Neural cell (in vitro differentiated cells): Measurements from ENCODE around the gene UBE3D. TPM values are rescaled to one million over a fixed set of nuclear protein-coding genes. Genes with fewer than 3 reads are reported as not detected.

ENCODE experiments used
- H2AFZ ChIP-seq: fragments of 200-600, 300-800 bp; sonication (generic), shearing (Covaris generic); 2 replicates; pipeline ENCODE4 v1.6.0; 2014; ENCODE audit warnings: low read depth, mild to moderate bottlenecking, antibody characterized with exemption, low read length, moderate library complexity
- H3F3A ChIP-seq: fragments of 200-600 bp; shearing (Covaris generic); 2 replicates; pipeline ENCODE4 v1.6.1; 2016; ENCODE audit warnings: mild to moderate bottlenecking, moderate library complexity, mixed read lengths, antibody characterized with exemption, low read length; ENCODE audit not compliant: insufficient read depth, poor library complexity, severe bottlenecking
- H3K27ac ChIP-seq: fragments of 200-600, 300-800 bp; sonication (generic), shearing (Covaris generic); 2 replicates; pipeline ENCODE4 v1.5.1; 2014; ENCODE audit warnings: mild to moderate bottlenecking, low read length, moderate library complexity
- H3K27me3 ChIP-seq: fragments of 300-800, 200-600 bp; sonication (generic), shearing (Covaris generic); 2 replicates; pipeline ENCODE4 v1.6.0; 2014; ENCODE audit warnings: mild to moderate bottlenecking, low read depth, low read length, moderate library complexity; ENCODE audit not compliant: insufficient read depth
- H3K36me3 ChIP-seq: fragments of 300-800, 200-600 bp; sonication (generic), shearing (Covaris generic); 2 replicates; pipeline ENCODE4 v1.5.1; 2014; ENCODE audit warnings: mild to moderate bottlenecking, antibody characterized with exemption, low read length, moderate library complexity; ENCODE audit not compliant: insufficient read depth
- H3K4me2 ChIP-seq: fragments of 300-800, 200-600 bp; sonication (generic), shearing (Covaris generic); 2 replicates; pipeline ENCODE4 v1.6.0; 2014; ENCODE audit warnings: mild to moderate bottlenecking, low read length
- H3K4me3 ChIP-seq: fragments of 300-800, 200-600 bp; sonication (generic), shearing (Covaris generic); 2 replicates; pipeline ENCODE4 v1.5.1; 2014; ENCODE audit warnings: mild to moderate bottlenecking, low read length, moderate library complexity
- H3K79me2 ChIP-seq: fragments of 200-600 bp; shearing (Covaris generic); replicated peaks from 2 replicates; pipeline ENCODE4 v1.6.0; 2014; ENCODE audit warnings: mild to moderate bottlenecking, low read length, moderate library complexity; ENCODE audit not compliant: insufficient read depth
- H3K9ac ChIP-seq: fragments of 300-800, 200-600 bp; sonication (generic), shearing (Covaris generic); 2 replicates; pipeline ENCODE4 v1.6.1; 2016; ENCODE audit warnings: mild to moderate bottlenecking, low read length, mixed read lengths
- H3K9me2 ChIP-seq: fragments of 200-600 bp; shearing (Covaris generic); 2 replicates; pipeline ENCODE4 v1.6.1; 2016; ENCODE audit warnings: mild to moderate bottlenecking, low read length, mixed read lengths; ENCODE audit not compliant: insufficient read depth
- H3K9me3 ChIP-seq: fragments of 200-600, 300-800 bp; sonication (generic), shearing (Covaris generic); 2 replicates; pipeline ENCODE4 v1.6.1; 2016; ENCODE audit warnings: mild to moderate bottlenecking, mixed run types, low read length, moderate library complexity, mixed read lengths
- H4K20me1 ChIP-seq: fragments of 200-600 bp; shearing (Covaris generic); 2 replicates; pipeline ENCODE4 v1.6.1; 2016; ENCODE audit warnings: mild to moderate bottlenecking, mixed run types; ENCODE audit not compliant: insufficient read depth
- CTCF ChIP-seq: fragments of 450-650 bp; IDR thresholded peaks from 2 replicates; pipeline ENCODE4 v1.5.1; 2014; ENCODE audit warnings: antibody characterized with exemption, mild to moderate bottlenecking, moderate library complexity; ENCODE audit not compliant: poor library complexity, severe bottlenecking
- EP300 ChIP-seq: fragments of 450-650 bp; conservative IDR thresholded peaks from 2 replicates; pipeline ENCODE4 v1.6.1; 2014; ENCODE audit warnings: antibody characterized with exemption, mild to moderate bottlenecking, moderate library complexity; ENCODE audit not compliant: poor library complexity, severe bottlenecking
- EZH2 ChIP-seq: fragments of 200-600, 300-800 bp; shearing (Covaris generic), sonication (generic); IDR thresholded peaks from 2 replicates; pipeline ENCODE4 v1.6.1; 2014; ENCODE audit warnings: antibody characterized with exemption, low read length, borderline replicate concordance, mild to moderate bottlenecking; ENCODE audit not compliant: insufficient read depth, poor library complexity, severe bottlenecking
- MXI1 ChIP-seq: fragments of 450-650 bp; conservative IDR thresholded peaks from 2 replicates; pipeline ENCODE4 v1.6.1; 2014; ENCODE audit warnings: antibody characterized with exemption, mild to moderate bottlenecking; ENCODE audit not compliant: poor library complexity, severe bottlenecking
- POLR2AphosphoS5 ChIP-seq: IDR thresholded peaks from 2 replicates; pipeline ENCODE4 v1.6.1; 2012
- RAD21 ChIP-seq: fragments of 450-650 bp; conservative IDR thresholded peaks from 2 replicates; pipeline ENCODE4 v1.6.1; 2014; ENCODE audit warnings: antibody characterized with exemption, mild to moderate bottlenecking, moderate library complexity
- REST ChIP-seq: IDR thresholded peaks from 2 replicates; pipeline ENCODE4 v1.6.1; 2012; ENCODE audit warnings: borderline replicate concordance
- SMC3 ChIP-seq: fragments of 450-650 bp; conservative IDR thresholded peaks from 2 replicates; pipeline ENCODE4 v1.6.1; 2014; ENCODE audit warnings: antibody characterized with exemption, mild to moderate bottlenecking, moderate library complexity; ENCODE audit not compliant: poor library complexity
- TAF1 ChIP-seq: IDR thresholded peaks from 2 replicates; pipeline ENCODE4 v1.6.1; 2012; ENCODE audit warnings: low read depth
- polyA plus RNA-seq: library from polyadenylated mRNA; depleted of rRNA; stranded (reverse); fragments of >200 nt; gene quantifications from 2 replicates; pipeline ENCODE4 v1.2.3, GENCODE V29; 2014

The UBE3D gene
- polyA plus RNA-seq, 1 donor from 2014 or later = 11.6 TPM

GRCh38 chr6:82953871-82954270, 111.8 kb downstream of the UBE3D start:
- no peaks in the 10 kb centered on the region for H3K36me3 ChIP-seq
- H3K4me2 ChIP-seq = no peak overlapping the region
- H3K4me3 ChIP-seq = no peak overlapping the region
- H3K27me3 ChIP-seq = no peaks in the 10 kb centered on the region
- H3K9ac ChIP-seq = no peak overlapping the region
- no peak overlapping the region for H3K27ac ChIP-seq
- no peaks in the 10 kb centered on the region for H3K9me3 ChIP-seq
- H4K20me1 ChIP-seq = no peaks in the 10 kb centered on the region
- H3F3A ChIP-seq = no peaks in the 10 kb centered on the region
- H3K79me2 ChIP-seq = no peaks in the 10 kb centered on the region
- TF ChIP-seq TAF1 = no peak
- no peak for TF ChIP-seq EZH2
- no peak for TF ChIP-seq POLR2AphosphoS5
- no peak for TF ChIP-seq MXI1
- no peak for TF ChIP-seq REST
- TF ChIP-seq RAD21 = no peak
- TF ChIP-seq SMC3 = no peak
- no peak for TF ChIP-seq EP300
- H2AFZ ChIP-seq = no peak overlapping the region
- no peaks in the 10 kb centered on the region for H3K9me2 ChIP-seq

GRCh38 chr6:82951935-82952334, 113.7 kb downstream of the UBE3D start:
- no peaks in the 10 kb centered on the region for H3F3A ChIP-seq
- TF ChIP-seq TAF1 = no peak
- TF ChIP-seq EP300 = no peak
- TF ChIP-seq RAD21 = no peak
- no peak for TF ChIP-seq CTCF
- no peak for TF ChIP-seq SMC3
- no peaks in the 10 kb centered on the region for H3K79me2 ChIP-seq

More at GRCh38 chr6:82951935-82952334, 113.7 kb downstream of the UBE3D start:
- Histone ChIP-seq H3K27ac (no peak overlapping the region), H3K36me3 (no peaks in the 10 kb centered on the region), H3K9ac (no peak overlapping the region), H4K20me1 (no peaks in the 10 kb centered on the region), H3K4me3 (no peak overlapping the region), H3K9me2 (no peaks in the 10 kb centered on the region), H2AFZ (no peak overlapping the region), H3K4me2 (no peak overlapping the region), H3K27me3 (no peaks in the 10 kb centered on the region), H3K9me3 (no peaks in the 10 kb centered on the region)
